Stimulated activated CD8-positive, alpha-beta memory T cell treated with anti-CD3 and anti-CD28 coated beads, Interleukin-15, amount 100 ng/mL, for 24 hours (primary cell): Measurements from ENCODE around the gene HSD17B13.
"Not testable (repeated sequence)": the region's sequence is repeated elsewhere in the genome, so short reads cannot be mapped to it uniquely, and the experiment has no call there.

Source experiments
- DNase-seq: peaks from one replicate; pipeline ENCODE4 v3.0.0-alpha.2; 2020; ENCODE audit warnings: low read depth

Gene HSD17B13

DNA sequence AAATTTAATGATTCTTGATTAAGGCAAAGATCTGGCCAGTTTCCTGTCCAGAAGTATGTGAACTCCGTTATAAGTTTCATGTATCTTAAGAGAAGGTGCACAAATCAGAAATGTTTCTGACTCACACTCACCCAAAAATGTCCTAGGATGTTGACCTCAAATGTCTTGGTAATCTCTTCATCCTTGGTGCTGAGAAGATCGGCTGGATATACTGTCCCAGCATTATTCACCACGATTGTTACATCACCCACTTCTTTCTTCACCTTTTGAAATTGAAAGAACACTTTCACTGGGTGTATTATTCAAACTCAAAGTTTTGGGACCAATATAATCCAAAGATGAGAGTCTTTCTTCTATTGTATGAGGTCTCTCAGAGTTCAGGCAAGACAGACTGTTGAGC is 5.7 kb downstream of the HSD17B13 start:
- DNase-seq = no peak

DNA sequence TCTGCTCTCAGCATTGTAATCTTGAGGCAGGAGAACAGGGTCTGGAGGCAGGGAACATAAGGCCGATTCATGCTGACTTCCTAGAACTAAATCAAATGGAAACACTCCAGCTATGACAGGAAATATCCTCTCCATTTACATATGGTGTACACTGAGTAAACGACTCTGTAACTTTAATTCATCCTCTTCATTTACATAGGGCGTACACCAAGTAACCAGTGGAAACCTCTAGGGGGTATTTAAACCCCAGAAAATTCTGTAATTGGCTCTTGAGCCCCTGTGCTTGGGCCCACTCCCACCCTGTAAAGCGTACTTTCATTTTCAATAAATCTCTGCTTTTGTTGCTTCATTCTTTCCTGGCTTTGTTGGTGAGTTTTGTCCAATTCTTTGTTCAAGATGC is 7.7 kb downstream of the HSD17B13 start:
- DNase-seq = not testable (repeated sequence)

DNA sequence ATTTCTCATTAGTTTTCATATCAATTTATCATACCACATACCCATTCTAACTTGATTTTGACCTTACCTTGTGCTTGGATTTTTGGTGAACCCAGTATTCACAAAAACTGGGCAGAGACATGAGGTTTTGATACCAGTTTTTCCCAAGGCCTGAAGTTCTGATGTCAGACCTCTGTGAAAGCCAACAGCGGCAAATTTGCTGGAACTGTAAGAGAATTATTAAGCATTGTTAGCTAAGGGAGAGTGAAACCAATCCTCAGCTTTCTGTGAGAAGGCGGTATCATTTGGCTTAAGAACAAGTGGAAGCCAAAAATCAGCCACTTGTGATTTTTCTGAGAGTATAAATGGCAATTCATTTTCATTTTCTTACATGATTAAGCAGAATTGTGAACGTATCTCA is 8.9 kb downstream of the HSD17B13 start:
- no peak for DNase-seq

DNA sequence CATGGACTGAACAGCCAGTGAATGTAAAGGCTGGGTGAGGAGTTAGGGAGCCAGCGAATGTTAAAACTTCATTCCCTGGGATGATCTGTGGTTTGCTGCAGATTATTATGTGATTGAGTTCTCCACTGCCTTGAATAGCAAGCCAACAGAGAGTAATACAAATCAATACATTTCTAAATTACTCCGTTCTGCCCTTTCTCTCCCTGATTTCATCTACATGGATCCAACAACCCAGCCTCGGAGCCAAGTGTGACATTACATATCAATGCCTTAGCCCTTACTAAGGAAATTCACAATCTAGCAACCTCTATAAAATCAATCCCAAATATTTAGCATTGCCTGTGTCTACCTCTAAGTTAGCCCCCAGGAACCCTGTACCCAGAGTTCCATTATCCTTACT is 11.0 kb downstream of the HSD17B13 start:
- DNase-seq = no peak

DNA sequence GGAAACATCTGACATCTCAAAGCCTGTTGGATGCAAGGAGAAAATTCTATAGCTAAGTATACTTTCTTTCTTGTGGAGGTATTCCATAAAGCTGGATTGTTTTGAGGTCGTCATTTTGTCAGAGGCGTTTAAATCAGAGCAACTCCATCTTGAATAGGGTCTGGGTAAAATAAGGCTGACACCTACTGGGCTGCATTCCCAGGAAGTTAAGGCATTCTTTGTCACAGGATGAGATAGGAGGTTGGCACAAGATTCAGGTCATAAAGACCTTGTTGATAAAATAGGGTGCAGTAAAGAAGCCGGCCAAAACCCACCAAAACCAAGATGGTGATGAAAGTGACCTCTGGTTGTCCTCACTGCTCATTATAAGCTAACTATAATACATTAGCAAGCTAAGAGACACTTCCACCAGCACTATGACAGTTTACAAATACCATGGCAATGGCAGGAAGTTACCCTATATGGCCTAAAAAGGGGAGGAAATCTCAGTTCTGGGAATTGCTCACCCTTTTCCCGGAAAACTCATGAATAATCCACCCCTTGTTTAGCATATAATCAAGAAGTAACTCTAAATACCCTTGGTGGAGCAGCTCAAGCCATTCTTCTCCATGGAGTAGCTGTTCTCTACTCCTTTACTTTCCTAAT is 11.9 kb downstream of the HSD17B13 start:
- no peak for DNase-seq

DNA sequence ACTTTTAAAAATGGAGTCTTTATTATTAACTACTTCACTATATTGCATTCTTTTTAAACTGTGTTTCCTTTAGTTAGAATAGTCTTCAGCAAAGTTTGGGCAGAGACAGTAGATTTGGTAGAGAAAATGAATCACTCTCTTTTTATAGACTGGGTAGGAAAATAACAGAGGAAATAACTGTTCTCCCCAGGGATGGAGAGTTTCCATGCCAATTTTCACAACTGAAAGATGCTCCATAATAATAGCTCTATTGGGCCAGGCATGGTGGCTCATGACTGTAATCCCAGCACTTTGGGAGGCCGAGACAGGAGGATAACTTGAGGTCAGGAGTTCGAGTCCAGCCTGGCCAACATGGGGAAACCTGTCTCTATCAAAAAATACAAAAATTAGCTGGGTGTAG is 13.1 kb downstream of the HSD17B13 start:
- no peak for DNase-seq

DNA sequence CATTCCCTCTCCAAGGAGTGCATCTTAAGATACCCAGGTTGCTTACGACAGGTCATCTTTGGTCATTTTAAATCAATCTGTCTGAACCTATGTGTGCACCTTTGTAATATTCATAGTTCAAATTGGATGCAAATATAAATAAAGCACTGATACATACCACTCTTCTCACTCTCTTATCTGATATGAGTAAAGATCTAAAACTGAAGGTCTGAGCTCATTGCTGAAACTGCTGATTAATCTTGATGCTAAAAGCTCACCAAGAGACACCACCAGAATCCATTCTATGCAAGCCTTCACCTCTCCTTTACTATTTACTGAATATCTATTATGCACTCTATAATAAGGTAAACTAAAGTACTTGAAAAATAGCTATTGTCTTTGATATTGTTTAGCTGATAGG is 16.6 kb downstream of the HSD17B13 start:
- DNase-seq = no peak

DNA sequence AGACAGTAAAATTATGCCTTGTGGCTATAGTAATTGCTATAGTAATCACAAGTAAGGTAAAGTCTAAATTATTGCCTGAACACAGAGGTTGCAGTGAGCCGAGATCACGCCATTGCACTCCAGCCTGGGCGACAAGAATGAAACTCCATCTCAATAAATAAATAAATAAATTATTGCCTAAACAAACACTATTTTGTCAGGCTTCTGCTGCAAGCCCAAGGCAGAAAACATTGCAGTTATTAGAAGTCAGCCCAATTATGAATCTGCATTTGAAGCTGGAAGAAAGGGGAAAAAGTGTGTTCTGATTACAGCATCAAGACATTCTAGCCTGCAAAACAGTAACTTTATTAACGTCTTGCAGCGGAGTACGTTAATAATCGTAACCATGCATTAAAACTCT is 17.1 kb downstream of the HSD17B13 start:
- DNase-seq = no peak

DNA sequence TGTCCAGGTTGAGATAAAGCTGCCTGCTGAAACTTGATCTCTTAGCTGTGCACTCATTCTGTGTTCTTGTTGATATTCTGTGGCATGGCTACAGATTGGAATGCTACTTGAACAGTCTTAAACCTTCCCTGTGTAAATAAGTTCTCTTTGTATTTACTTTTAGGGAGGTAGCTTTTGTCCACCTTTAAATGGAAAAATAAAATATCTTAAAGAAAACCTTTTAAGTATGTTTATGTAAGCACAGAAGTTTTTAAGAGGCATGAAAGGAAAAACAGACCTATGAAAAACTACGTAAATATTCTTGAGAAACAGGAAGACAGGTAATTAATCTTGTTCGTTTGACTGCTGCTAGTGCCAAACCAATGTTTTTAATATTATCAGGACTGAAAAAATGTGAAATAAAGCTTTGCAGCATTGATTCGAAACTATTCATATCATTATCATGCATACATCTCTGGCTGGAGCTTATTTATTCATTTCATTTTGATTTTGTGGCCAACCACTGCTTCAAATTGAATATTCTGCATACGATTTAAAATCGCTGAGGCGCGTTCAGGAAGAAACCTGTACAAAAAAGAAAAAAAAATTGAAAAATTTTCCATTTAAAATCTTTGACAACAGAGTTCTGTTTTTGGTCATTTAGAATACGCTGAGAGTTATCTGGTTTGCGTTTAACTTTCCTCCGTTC is 17.8 kb downstream of the HSD17B13 start:
- no peak for DNase-seq

DNA sequence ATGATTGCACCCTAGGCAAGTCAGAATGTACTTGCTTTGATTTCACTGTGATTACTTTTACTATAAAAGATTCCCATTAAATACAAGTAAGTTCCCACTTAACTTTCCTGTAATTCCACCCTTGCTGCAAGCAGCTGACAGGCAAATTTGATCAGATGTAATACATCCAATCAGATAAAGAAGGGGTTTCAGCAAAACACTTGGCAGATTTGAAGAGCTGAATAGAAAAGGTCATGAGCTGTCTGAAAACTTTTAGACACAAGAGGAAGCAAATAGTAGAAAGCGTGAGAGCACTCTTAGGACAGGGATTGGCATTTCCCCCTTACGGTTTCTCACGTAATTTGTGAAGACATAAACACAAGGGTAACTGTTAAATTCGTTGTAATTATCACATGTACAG is 22.8 kb downstream of the HSD17B13 start:
- no peak for DNase-seq

DNA sequence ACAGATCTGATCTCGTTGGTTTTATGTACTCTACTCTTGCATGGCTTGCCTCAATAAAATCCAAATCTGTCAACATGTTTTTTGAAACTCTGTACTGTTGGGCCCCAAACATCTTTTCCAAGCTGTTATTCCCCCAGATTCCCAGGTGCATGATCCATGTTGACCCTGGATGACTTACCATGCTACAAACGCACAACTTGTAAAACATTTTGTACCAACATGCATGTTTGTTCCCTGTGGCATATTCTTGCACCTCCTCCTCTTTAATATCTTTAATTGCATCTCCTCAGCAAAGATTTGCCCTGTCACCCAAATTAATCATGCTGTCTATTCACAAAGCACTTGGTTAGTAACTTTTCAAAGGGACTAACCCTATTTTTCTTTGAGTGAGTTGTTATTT is 24.3 kb downstream of the HSD17B13 start:
- DNase-seq = no peak

DNA sequence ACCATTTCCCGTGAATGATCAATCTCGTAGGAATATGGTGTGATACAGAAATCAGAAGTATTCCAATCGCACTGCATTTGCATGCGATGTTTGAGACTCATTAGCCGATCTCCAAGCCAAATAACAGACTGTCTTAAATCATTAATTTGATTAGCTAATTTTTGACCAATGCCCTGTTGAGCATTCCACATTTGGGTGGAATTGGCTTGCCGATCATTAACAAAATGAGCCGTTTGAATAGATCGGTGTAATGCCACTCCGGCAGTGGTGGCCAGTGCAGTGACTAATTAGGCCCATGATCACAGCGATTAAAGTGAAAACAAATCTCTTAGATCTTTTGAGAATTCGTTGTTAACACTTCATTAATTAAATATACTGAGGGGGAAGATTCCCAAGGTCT is 27.8 kb downstream of the HSD17B13 start:
- DNase-seq = not testable (repeated sequence)

DNA sequence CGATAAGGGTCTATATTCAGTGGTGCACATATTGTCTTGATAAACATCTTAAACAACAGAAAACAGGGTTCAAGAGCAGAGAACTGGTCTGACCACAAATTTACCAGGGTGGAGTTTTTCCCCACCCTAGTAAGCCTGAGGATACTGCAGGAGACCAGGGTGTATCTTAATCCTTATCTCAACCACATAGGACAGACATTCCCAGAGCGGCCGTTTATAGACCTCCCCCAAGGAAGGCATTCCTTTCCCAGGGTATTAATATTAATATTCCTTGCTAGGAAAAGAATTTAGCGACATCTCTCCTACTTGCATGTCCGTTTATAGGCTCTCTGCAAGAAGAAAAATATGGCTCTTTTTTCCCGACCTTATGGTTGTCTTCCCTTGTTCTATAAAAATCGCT is 28.8 kb downstream of the HSD17B13 start:
- DNase-seq = not testable (repeated sequence)

DNA sequence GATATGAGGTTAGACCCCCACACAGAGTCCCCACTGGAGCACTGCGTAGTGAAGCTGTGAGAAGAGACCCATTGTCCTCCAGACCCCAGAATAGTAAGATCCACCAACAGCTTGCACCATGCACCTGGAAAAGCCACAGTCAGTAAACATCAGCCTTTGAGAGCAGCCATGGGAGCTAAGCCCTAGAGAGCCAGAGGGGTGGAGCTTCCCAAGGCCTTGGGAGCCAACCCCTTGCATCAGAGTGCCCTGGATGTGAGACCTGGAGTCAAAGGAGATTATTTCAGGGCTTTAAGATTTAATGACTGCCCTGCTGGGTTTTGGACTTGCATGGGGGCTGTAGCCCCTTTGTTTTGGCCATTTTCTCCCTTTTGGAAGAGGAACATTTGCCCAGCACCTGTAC is 35.7 kb downstream of the HSD17B13 start:
- no peak for DNase-seq

DNA sequence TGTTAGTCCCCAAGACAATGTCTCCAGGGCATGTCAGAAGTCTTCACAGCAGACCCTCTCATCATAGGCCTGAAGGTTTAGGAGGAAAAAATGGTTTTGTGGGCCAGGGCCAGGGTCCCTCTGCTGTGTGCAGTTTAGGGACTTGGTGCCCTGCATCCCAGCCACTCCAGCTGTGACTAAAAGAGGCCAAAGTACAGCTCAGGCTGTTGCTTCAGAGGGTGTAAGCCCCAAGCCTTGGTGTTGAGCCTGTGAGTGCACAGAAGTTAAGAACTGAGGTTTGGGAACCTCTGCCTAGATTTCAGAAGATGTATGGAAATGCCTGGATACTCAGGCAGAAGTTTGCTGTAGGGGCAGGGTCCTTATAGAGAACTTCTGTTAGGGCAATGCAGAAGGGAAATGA is 38.4 kb downstream of the HSD17B13 start:
- DNase-seq = not testable (repeated sequence)

DNA sequence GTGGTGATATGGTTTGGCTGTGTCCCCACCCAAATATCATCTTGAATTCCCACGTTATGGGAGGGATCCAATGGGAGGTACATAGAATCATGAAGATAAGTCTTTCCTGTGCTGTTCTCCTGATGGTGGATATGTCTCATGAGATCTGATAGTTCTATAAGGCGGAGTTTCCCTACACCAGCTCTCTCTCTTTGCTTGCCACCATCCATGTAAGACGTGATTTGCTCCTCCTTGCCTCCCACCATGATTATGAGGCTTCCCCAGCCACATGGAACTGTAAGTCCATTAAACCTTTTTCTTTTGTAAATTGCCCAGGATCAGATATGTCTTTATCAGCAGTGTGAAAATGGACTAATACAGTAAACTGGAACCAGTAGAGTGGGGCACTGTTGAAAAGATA is 39.5 kb downstream of the HSD17B13 start:
- no peak for DNase-seq

DNA sequence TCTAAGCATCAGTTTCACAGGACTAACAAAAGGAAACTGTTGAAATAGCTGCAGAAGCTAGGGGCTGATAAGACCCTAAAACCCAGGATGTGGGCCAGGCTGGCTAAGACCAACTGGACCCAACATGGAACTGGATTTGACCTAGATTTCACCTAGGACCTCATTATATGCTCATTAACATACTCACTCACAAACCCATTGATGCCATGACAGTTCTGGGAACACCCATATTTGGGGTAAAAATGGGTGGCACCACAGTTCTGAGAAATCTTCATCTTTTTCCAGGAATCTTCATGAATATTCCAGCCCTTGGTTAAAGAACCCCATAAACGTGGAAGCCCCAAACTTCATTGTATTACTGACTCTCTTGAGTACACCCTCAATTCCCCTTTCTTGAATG is 41.1 kb downstream of the HSD17B13 start:
- no peak for DNase-seq

DNA sequence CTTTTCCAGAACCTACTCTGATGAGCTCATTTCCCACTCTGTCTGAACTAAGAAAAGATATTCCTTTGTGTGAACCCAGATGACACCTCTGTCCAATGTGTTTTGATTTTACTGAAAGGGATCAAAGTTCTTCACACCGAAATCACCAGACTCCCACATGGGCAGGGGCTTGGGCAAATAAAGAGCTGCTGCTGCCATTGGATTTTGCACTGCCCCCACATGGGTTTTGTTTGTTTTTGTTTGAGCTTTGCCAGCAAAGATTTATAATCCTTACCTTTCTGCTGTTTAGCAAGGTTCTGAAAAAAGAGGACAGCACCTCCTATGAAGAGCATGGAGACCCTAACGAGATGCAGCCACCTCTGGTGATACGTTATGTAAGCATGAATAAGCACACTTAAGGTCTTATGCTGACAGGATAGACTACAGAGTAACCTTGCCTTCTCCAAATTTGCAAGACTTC is 44.3 kb downstream of the HSD17B13 start:
- no peak for DNase-seq

DNA sequence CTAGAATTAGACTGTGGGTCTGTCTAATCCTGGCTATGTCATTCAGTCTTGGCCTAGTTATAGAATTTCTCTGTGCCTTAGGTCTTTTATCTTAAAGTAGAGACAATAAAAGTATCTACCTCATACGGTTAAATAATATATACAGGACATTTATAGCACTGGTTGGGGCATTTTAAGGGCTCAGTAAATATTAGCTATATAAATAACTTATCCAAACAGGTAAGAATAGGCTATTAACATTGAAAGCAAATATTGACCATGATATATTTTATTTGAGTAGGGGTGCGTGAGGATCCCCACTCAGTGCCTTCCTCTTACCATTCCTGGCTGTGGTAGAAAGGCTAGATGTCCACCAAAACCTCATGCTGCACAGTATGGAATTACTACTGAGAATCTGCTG is 47.4 kb downstream of the HSD17B13 start:
- DNase-seq = no peak

DNA sequence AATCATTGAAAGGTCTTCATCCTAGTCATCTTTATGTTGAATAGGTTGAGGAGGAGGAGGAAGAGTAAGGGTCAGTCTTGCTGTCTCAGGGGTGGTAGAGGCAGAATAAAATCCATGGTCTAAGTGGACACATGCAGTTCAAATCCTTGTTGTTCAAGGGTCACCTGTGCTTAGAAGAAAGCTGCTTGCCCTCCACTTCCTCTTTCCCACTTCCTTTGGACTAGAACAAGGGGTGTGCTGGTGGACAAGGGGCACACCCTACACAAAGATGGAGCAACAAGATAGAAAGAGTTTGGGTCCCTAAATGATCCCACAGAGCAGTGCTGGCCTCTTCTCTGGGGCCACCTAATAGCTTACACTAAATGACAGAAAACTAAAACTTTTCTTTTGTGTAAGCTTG is 47.9 kb downstream of the HSD17B13 start:
- DNase-seq = no peak

DNA sequence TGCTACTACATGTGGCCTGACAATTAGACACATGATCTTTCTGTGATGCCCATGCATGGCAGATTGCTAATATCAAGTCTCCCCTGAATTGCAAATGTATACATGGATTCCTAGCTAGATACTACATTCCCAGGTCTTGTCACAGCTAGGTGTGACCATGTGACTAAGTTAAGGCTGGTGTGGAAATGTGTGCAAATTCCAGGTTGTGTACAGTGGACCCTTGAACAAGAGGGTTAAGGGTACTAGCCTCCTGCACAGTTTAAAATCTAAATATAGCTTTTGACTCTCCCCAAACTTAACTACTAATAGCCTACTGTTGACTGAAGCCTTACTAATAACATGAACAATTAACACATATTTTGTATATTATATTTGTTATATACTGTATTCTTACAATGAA is 48.4 kb downstream of the HSD17B13 start:
- no peak for DNase-seq

DNA sequence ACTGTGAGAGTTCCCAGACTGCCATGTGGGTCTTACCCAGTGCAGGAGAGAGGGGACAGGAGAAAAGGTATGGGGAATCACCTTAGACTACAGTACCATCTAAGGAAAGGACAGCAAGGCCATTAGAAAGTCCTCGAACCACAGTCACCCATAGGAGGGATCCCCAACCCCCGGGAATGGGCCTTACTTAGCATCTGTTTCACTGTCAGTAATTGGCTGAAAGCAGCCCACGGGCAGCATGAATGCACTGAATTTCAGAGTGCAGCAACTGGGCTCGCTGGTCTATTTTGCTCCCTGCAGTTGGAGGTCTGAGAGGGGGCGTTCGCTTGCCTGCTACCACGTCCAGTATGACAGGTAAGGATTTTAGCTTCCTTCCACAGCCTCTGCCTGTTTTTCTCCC is 51.9 kb downstream of the HSD17B13 start:
- DNase-seq = no peak

DNA sequence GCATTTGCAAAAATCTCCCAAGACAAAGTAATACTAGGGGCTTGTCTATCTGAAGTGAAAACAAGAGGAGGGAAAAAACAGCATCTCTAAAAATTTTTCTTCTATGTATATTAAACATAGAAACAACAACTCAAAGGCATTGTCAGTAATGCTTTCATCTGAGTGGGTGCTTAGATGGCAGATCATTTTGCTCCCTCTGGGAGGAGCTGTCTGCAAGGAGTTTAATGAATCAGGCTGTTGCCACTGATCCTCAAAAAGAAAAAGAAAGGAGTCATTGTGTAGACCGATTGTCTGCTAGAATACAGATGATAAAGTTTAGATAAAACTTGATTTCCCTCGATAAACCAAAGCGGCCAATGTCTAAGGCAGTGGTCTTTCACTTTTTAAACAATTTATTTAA is 52.5 kb downstream of the HSD17B13 start:
- no peak for DNase-seq

DNA sequence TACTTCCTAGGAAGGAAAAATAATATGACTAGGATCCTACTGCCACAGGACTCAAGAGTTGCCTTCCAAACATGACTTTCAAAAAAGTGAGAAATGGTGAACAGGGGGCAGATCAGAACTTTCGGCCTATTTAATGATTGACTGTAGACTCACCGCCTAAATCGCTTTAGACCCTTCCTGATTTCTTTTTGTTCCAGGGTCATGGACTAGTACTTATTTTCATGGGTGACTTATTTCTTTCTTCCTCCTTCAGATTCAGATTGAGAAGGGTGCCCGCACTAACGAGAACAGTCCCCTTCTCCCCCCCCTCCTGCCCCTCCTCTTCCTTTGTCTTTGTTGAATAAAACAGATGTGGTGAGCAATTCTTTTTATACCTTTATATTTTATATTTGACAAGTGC is 54.3 kb downstream of the HSD17B13 start:
- no peak for DNase-seq
